Measurements from ENCODE around the gene PZP. TPM values are rescaled to one million over a fixed set of nuclear protein-coding genes. Genes with fewer than 3 reads are reported as not detected.
"Not testable (repeated sequence)": the region's sequence is repeated elsewhere in the genome, so short reads cannot be mapped to it uniquely, and the experiment has no call there.

The PZP gene
- not detected for polyA plus RNA-seq (2013, experiment 1 of 2)
- polyA plus RNA-seq (2013, experiment 2 of 2): 0.01 TPM

DNA sequence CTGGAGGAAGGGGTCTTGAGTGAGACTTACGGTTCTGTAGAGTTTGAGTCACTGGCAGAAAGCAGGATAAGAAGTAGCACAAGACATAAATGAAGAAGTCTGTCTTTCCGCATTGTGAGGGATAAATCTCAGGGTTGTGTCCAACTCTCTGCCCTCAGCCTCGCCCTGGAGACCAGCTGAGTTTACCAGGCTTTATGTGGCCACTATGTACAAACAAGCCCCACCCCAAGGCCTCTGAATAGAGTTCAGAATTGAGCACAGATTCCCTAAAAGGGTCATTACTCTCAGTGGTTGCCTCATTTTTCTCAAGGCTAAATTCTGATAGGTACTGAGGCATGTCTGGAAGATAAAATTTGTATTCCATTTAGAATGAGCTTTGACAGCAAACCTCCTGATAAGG is at the start of gene PZP:
Gene PZP, minus strand, starts transcription at position 167 of the 400 bp plus-strand sequence. Its CDS starts 54 bp downstream, at position 113.
- Histone ChIP-seq H3K79me2 (ENCODE audit: control insufficient read depth, insufficient read depth, low read length) (no peaks in the 10 kb centered on the region), H3K4me2 (ENCODE audit: low read length) (no peak within 1 kb of the TSS), H2BK120ac (ENCODE audit: low read depth, low read length) (no peak within 1 kb of the TSS), H3K4ac (ENCODE audit: low read depth, low read length) (no peak within 1 kb of the TSS), H4K5ac (ENCODE audit: low read length) (no peak within 1 kb of the TSS), H3K23ac (ENCODE audit: low read length) (no peak within 1 kb of the TSS), H3K56ac (ENCODE audit: low read length) (no peak within 1 kb of the TSS), H3K9ac (ENCODE audit: low read length) (no peak within 1 kb of the TSS), H2BK15ac (replicated peaks; ENCODE audit: low read depth) (no peak within 1 kb of the TSS), H3K4me1 (ENCODE audit: control insufficient read depth, low read depth, low read length) (no peaks in the 10 kb centered on the region), H2BK5ac (ENCODE audit: low read length) (no peak within 1 kb of the TSS), H3K4me3 (ENCODE audit: low read length) (no peak within 1 kb of the TSS), H3K18ac (ENCODE audit: low read length) (no peak within 1 kb of the TSS), H2AK5ac (ENCODE audit: low read length) (no peak within 1 kb of the TSS), H3K27me3 (ENCODE audit: insufficient read depth, low read length, poor library complexity) (no peaks in the 10 kb centered on the region), H4K8ac (ENCODE audit: low read depth, low read length) (no peak within 1 kb of the TSS), H3K36me3 (ENCODE audit: control insufficient read depth, insufficient read depth, low read length) (no peaks in the 10 kb centered on the region), H3K27ac (ENCODE audit: low read depth, low read length) (no peak within 1 kb of the TSS), H3K79me1 (ENCODE audit: low read length) (no peaks in the 10 kb centered on the region)
- no CpG with 5 or more reads among the region's 3 CpGs for WGBS (ENCODE audit: extremely low coverage, insufficient coverage, low lambda C conversion rate)
- no peak for DNase-seq

DNA sequence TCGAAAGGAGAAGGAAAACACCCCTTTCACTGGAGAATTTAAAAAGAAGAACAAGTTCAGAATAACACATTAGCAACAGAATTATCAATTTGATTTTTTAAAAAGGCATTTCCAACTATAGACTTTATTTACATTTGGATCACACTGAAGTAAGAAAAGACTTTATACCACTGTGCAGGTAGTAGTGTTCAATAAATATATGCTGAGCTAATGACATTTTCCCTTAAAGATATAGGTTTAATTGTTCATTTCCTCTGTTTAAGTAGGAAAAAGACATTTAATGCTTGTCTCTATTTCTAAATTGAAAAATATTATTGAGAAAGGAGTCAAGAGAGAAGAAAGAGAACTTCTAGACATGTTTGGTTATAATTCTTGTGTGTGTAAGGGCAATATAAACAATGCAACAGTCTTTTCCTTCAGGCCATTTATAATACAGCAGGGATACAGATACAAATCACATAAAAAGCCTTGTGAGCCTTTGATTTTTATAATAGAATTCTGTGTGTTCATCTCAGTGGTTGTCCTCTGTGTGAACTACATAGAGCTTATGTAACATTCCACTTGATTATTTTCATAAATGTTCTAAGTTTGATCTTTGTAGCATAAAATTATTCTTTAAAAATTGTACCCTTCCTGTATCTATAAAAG is 48.7 kb upstream of the PZP start:
- H2BK120ac ChIP-seq (ENCODE audit: low read depth, low read length): no peak overlapping the region
- H3K4ac ChIP-seq (ENCODE audit: low read depth, low read length): no peak overlapping the region
- H4K8ac ChIP-seq (ENCODE audit: low read depth, low read length): no peak overlapping the region
- H4K5ac ChIP-seq (ENCODE audit: low read length): no peak overlapping the region
- H3K9ac ChIP-seq (ENCODE audit: low read length): no peak overlapping the region
- no peak overlapping the region for H3K56ac ChIP-seq (ENCODE audit: low read length)
- no peak overlapping the region for H3K23ac ChIP-seq (ENCODE audit: low read length)
- no peak for DNase-seq
- H3K79me2 ChIP-seq (ENCODE audit: control insufficient read depth, insufficient read depth, low read length): no peaks in the 10 kb centered on the region
- H3K18ac ChIP-seq (ENCODE audit: low read length): no peak overlapping the region
- no peak overlapping the region for H3K4me3 ChIP-seq (ENCODE audit: low read length)
- no peaks in the 10 kb centered on the region for H3K36me3 ChIP-seq (ENCODE audit: control insufficient read depth, insufficient read depth, low read length)
- no CpG with 5 or more reads among the region's 1 CpG for WGBS (ENCODE audit: extremely low coverage, insufficient coverage, low lambda C conversion rate)
- H2BK15ac ChIP-seq (replicated peaks; ENCODE audit: low read depth): no peak overlapping the region
- no peaks in the 10 kb centered on the region for H3K79me1 ChIP-seq (ENCODE audit: low read length)
- H2AK5ac ChIP-seq (ENCODE audit: low read length): no peak overlapping the region
- H3K4me2 ChIP-seq (ENCODE audit: low read length): no peak overlapping the region
- H2BK5ac ChIP-seq (ENCODE audit: low read length): no peak overlapping the region
- no peaks in the 10 kb centered on the region for H3K4me1 ChIP-seq (ENCODE audit: control insufficient read depth, low read depth, low read length)
- no peak overlapping the region for H3K27ac ChIP-seq (ENCODE audit: low read depth, low read length)
- H3K27me3 ChIP-seq (ENCODE audit: insufficient read depth, low read length, poor library complexity): no peaks in the 10 kb centered on the region

DNA sequence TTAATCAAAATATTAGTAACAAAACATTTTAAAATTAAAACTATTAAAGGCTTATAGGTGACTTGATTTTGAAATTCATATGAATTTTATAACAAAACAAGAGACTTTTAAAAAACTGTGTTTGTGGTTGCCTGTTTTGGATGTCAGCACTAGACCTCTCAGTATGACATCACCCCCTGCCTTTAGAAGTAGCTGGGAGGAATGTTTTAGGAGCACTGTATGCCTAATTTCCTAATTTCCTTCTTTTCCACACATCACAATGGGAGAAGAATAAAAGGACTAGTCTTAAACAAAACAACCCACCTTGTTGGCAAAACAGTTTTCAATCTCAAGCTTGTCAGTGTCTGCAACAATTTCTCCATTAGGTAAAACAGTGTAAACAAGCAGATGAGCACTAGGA is 48.1 kb upstream of the PZP start:
- Histone ChIP-seq H3K4me1 (ENCODE audit: control insufficient read depth, low read depth, low read length) (no peaks in the 10 kb centered on the region), H3K18ac (ENCODE audit: low read length) (no peak overlapping the region), H3K23ac (ENCODE audit: low read length) (no peak overlapping the region), H3K79me2 (ENCODE audit: control insufficient read depth, insufficient read depth, low read length) (no peaks in the 10 kb centered on the region), H3K9ac (ENCODE audit: low read length) (no peak overlapping the region), H3K79me1 (ENCODE audit: low read length) (no peaks in the 10 kb centered on the region), H4K8ac (ENCODE audit: low read depth, low read length) (no peak overlapping the region), H2BK5ac (ENCODE audit: low read length) (no peak overlapping the region), H2BK120ac (ENCODE audit: low read depth, low read length) (no peak overlapping the region), H3K27ac (ENCODE audit: low read depth, low read length) (no peak overlapping the region), H2BK15ac (replicated peaks; ENCODE audit: low read depth) (no peak overlapping the region), H4K5ac (ENCODE audit: low read length) (no peak overlapping the region), H3K56ac (ENCODE audit: low read length) (no peak overlapping the region), H3K36me3 (ENCODE audit: control insufficient read depth, insufficient read depth, low read length) (no peaks in the 10 kb centered on the region), H3K27me3 (ENCODE audit: insufficient read depth, low read length, poor library complexity) (no peaks in the 10 kb centered on the region), H3K4ac (ENCODE audit: low read depth, low read length) (no peak overlapping the region), H3K4me3 (ENCODE audit: low read length) (no peak overlapping the region), H3K4me2 (ENCODE audit: low read length) (no peak overlapping the region), H2AK5ac (ENCODE audit: low read length) (no peak overlapping the region)
- DNase-seq: no peak

DNA sequence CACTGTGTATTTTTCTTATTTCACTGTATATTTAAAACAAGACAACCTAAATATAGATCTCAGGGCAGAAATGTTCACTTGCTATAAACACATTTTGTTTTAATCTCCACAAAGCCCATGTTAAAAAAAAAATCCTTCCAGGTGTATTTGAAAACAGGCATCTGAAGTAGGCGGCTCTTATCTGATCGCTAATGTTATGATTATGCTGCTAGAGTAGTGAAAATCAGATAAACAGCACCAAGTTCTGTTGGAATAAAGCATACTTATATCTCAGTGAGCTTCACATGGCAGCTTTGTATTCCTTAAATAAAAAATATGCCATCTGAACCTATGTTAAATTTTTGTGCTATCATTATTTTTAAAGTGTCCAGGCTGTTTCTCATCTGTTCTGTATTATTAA is 47.6 kb upstream of the PZP start:
- WGBS (ENCODE audit: extremely low coverage, insufficient coverage, low lambda C conversion rate): no CpG with 5 or more reads among the region's 2 CpGs
- no peak overlapping the region for H3K27ac ChIP-seq (ENCODE audit: low read depth, low read length)

DNA sequence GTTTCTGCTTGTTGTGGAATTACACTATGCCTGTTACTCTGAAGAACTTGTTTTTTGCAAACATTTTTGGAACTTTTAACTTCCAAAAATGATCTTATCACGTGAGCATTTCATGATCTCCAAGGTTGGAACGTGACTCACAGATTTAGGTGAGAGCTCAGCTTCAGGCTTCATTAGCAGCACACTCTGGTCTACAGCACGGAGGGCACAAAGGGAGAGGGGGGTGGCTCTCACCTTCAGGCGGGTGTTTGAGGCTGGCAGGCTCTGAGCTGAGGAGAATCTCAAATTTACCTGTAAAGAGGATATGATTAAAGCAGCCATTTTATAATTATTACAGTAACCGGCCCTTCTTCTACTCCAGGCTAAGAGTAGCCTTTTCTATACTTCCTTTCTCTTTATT is 45.3 kb upstream of the PZP start:
- H3K79me2 ChIP-seq (ENCODE audit: control insufficient read depth, insufficient read depth, low read length): no peaks in the 10 kb centered on the region
- H2AK5ac ChIP-seq (ENCODE audit: low read length): no peak overlapping the region
- H4K8ac ChIP-seq (ENCODE audit: low read depth, low read length): no peak overlapping the region
- H4K5ac ChIP-seq (ENCODE audit: low read length): no peak overlapping the region
- no peak overlapping the region for H3K9ac ChIP-seq (ENCODE audit: low read length)
- H3K4me3 ChIP-seq (ENCODE audit: low read length): no peak overlapping the region
- no peak overlapping the region for H2BK5ac ChIP-seq (ENCODE audit: low read length)
- H3K56ac ChIP-seq (ENCODE audit: low read length): no peak overlapping the region
- no peaks in the 10 kb centered on the region for H3K36me3 ChIP-seq (ENCODE audit: control insufficient read depth, insufficient read depth, low read length)
- no peak overlapping the region for H3K27ac ChIP-seq (ENCODE audit: low read depth, low read length)
- no peak overlapping the region for H2BK120ac ChIP-seq (ENCODE audit: low read depth, low read length)
- no peak overlapping the region for H3K4ac ChIP-seq (ENCODE audit: low read depth, low read length)
- no peak overlapping the region for H3K4me2 ChIP-seq (ENCODE audit: low read length)
- H3K79me1 ChIP-seq (ENCODE audit: low read length): no peaks in the 10 kb centered on the region
- H3K23ac ChIP-seq (ENCODE audit: low read length): no peak overlapping the region
- DNase-seq: no peak
- no peaks in the 10 kb centered on the region for H3K4me1 ChIP-seq (ENCODE audit: control insufficient read depth, low read depth, low read length)
- no peak overlapping the region for H2BK15ac ChIP-seq (replicated peaks; ENCODE audit: low read depth)
- no CpG with 5 or more reads among the region's 5 CpGs for WGBS (ENCODE audit: extremely low coverage, insufficient coverage, low lambda C conversion rate)
- no peak overlapping the region for H3K18ac ChIP-seq (ENCODE audit: low read length)
- no peaks in the 10 kb centered on the region for H3K27me3 ChIP-seq (ENCODE audit: insufficient read depth, low read length, poor library complexity)

More for the DNA sequence above, 47.6 kb upstream of the PZP start:
- Histone ChIP-seq H4K5ac (ENCODE audit: low read length) (no peak overlapping the region), H3K36me3 (ENCODE audit: control insufficient read depth, insufficient read depth, low read length) (no peaks in the 10 kb centered on the region), H3K27me3 (ENCODE audit: insufficient read depth, low read length, poor library complexity) (no peaks in the 10 kb centered on the region), H3K56ac (ENCODE audit: low read length) (no peak overlapping the region), H3K18ac (ENCODE audit: low read length) (no peak overlapping the region), H3K4me3 (ENCODE audit: low read length) (no peak overlapping the region), H2BK120ac (ENCODE audit: low read depth, low read length) (no peak overlapping the region), H2BK15ac (replicated peaks; ENCODE audit: low read depth) (no peak overlapping the region), H3K4me1 (ENCODE audit: control insufficient read depth, low read depth, low read length) (no peaks in the 10 kb centered on the region), H3K4ac (ENCODE audit: low read depth, low read length) (no peak overlapping the region), H3K23ac (ENCODE audit: low read length) (no peak overlapping the region), H2AK5ac (ENCODE audit: low read length) (no peak overlapping the region), H4K8ac (ENCODE audit: low read depth, low read length) (no peak overlapping the region), H3K4me2 (ENCODE audit: low read length) (no peak overlapping the region), H2BK5ac (ENCODE audit: low read length) (no peak overlapping the region), H3K9ac (ENCODE audit: low read length) (no peak overlapping the region), H3K79me2 (ENCODE audit: control insufficient read depth, insufficient read depth, low read length) (no peaks in the 10 kb centered on the region), H3K79me1 (ENCODE audit: low read length) (no peaks in the 10 kb centered on the region)
- no peak for DNase-seq

DNA sequence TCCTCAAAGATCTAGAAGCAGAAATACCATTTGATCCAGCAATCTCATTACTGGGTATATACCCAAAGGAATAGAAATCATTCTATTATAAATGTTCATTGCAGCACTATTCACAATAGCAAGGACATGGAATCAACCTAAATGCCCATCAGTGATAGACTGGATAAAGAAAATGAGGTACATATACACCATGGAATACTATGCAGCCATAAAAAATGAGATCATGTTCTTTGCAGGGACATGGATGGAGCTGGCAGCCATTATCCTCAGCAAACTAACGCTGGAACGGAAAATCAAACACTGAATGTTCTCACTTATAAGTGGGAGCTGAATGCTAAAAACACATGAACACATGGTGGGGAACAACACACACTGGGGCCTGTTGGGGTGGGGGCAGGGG is 44.6 kb upstream of the PZP start:
- not testable (repeated sequence) for H3K36me3 ChIP-seq (ENCODE audit: control insufficient read depth, insufficient read depth, low read length); H3K4me3 ChIP-seq (ENCODE audit: low read length); H2BK15ac ChIP-seq (replicated peaks; ENCODE audit: low read depth); H3K4ac ChIP-seq (ENCODE audit: low read depth, low read length); H2BK5ac ChIP-seq (ENCODE audit: low read length); H4K8ac ChIP-seq (ENCODE audit: low read depth, low read length); H2AK5ac ChIP-seq (ENCODE audit: low read length); H3K27me3 ChIP-seq (ENCODE audit: insufficient read depth, low read length, poor library complexity); H3K27ac ChIP-seq (ENCODE audit: low read depth, low read length); H3K9ac ChIP-seq (ENCODE audit: low read length); H2BK120ac ChIP-seq (ENCODE audit: low read depth, low read length); H3K79me2 ChIP-seq (ENCODE audit: control insufficient read depth, insufficient read depth, low read length); H3K18ac ChIP-seq (ENCODE audit: low read length); DNase-seq; H3K4me1 ChIP-seq (ENCODE audit: control insufficient read depth, low read depth, low read length); H4K5ac ChIP-seq (ENCODE audit: low read length); H3K56ac ChIP-seq (ENCODE audit: low read length); H3K23ac ChIP-seq (ENCODE audit: low read length); H3K4me2 ChIP-seq (ENCODE audit: low read length); H3K79me1 ChIP-seq (ENCODE audit: low read length)
- WGBS (ENCODE audit: extremely low coverage, insufficient coverage, low lambda C conversion rate): no CpG with 5 or more reads among the region's 2 CpGs
